Right kidney (tissue), 9 donors: ENCODE data around the gene EXTL1.
"Not testable (repeated sequence)": the region's sequence is repeated elsewhere in the genome, so short reads cannot be mapped to it uniquely, and the experiment has no call there.

Experiments
- DNase-seq: peaks from one replicate; pipeline ENCODE4 v3.0.0-alpha.2; 2016
- long read RNA-seq, 8 donors: transcript quantifications; one replicate each; lab custom pipeline, GENCODE V29; 2026

The EXTL1 gene, protein sequence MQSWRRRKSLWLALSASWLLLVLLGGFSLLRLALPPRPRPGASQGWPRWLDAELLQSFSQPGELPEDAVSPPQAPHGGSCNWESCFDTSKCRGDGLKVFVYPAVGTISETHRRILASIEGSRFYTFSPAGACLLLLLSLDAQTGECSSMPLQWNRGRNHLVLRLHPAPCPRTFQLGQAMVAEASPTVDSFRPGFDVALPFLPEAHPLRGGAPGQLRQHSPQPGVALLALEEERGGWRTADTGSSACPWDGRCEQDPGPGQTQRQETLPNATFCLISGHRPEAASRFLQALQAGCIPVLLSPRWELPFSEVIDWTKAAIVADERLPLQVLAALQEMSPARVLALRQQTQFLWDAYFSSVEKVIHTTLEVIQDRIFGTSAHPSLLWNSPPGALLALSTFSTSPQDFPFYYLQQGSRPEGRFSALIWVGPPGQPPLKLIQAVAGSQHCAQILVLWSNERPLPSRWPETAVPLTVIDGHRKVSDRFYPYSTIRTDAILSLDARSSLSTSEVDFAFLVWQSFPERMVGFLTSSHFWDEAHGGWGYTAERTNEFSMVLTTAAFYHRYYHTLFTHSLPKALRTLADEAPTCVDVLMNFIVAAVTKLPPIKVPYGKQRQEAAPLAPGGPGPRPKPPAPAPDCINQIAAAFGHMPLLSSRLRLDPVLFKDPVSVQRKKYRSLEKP
- long read RNA-seq, donor 1: 0 reads
- long read RNA-seq, donor 2: 0 reads
- long read RNA-seq, donor 3: 0 reads
- long read RNA-seq, donor 4: 0 reads
- long read RNA-seq, donor 5: 0 reads
- long read RNA-seq, donor 6: 0 reads
- long read RNA-seq, donor 7: 0 reads
- long read RNA-seq, donor 8: 0 reads

DNA sequence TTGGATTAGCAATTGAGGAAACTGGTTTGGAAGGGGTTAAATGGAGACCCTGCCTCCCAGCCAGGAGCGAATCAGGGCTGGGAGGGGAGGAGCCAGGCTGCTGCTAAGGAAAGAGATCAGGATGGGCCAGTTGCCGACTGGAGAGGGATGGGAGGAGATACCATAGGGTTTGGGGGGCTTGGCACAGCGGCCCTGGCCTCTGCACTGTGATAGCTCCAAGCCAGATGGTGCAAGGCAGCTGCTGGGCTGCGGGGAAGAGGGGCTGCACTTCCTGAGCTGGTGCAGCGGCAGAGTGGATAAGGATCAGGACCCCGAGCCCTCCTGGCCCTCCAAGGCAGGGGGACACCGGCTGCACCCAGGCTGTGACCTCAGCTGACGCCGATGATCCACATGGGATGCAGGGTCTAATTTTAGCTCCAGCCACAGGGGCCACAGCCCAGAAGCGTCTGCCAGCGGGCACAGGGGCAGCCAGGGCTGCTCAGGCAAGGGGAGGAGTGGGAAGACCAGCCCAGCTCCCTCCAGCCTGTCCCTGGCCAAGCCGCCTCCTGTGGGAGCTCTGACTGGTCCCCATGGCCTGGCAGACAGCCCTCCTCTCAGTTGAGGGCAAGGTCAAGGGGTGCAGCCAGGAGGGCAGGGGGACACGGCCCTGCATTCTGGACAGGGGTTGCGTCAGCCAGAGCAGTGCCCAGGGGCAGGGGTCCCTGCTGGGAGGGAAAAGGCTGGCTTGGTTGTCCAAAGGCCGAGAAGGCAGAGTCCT is at the start of gene EXTL1:
Gene EXTL1 (plus strand): TSS at position 129 of the 757 bp plus-strand sequence. CDS start 872 bp downstream, outside the sequence.
- peak; percentile 43 for DNase-seq

DNA sequence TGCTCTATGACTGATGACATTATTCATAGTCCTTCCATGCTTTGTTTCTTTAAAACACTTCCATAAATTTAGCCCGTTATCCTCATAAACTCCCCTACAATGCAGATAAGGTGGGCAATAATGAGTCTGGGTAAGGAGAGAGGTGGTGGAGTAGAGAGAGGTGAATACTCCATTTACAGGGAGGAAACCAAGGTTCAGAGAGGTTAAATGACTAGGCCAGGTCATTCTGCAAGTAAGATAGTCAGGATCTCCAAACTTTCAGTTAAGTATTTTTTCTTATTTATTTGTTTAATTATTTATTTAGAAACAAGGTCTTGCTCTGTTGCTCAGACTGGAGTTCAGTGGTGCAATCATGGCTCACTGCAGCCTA is 49.8 kb upstream of the EXTL1 start:
- DNase-seq: no peak

GRCh38 chr1:25973610-25974321 is 47.8 kb upstream of the EXTL1 start:
- no peak for DNase-seq

DNA sequence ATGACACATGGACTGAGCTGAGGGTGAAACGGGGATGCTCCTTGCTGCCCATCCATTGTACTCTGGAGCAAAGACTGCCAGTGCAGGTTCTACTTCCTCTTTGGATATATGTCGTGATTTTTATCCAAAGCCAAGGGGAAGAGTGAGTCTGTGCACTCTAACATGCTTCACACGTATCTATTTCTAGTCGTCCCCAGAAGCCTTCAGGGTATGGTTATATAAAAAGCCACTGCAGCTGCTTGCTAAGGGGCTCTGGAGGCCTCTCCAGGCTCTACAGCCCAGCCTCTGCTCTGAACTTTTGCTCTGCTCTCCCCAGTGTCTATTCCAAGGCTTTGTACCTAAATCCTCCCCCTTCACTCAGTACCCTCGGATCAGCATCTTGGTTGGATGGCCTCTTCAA is 43.8 kb upstream of the EXTL1 start:
- no peak for DNase-seq

GRCh38 chr1:25978403-25978802 is 43.2 kb upstream of the EXTL1 start:
- DNase-seq: no peak

- no peak for DNase-seq
Measured at GRCh38 chr1:25979210-25979609, 42.4 kb upstream of the EXTL1 start.

- no peak for DNase-seq
Measured at GRCh38 chr1:25985171-25985570, 36.4 kb upstream of the EXTL1 start.

DNA sequence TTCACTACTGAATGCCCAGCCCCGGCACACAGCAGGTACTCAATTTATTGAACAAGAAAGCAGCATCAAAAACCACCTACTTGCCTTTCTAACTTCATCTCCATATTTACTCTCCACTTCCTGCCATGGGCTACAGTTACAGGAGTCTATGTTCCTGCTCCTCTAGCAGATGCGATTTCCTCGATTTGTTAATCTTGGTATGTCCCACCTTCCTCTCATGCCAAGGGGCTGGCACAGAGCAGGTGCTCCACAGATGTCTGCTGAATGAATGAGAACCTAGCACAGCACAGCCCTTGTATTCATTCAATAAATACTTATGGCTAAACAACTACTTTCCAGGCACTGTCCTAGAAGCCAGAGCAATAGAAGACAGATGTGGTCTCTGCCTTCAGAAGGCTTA is 35.9 kb upstream of the EXTL1 start:
- no peak for DNase-seq

- not testable (repeated sequence) for DNase-seq
Measured at GRCh38 chr1:25986773-25987172, 34.8 kb upstream of the EXTL1 start.

- no peak for DNase-seq
Measured at GRCh38 chr1:25987951-25988350, 33.6 kb upstream of the EXTL1 start.

DNA sequence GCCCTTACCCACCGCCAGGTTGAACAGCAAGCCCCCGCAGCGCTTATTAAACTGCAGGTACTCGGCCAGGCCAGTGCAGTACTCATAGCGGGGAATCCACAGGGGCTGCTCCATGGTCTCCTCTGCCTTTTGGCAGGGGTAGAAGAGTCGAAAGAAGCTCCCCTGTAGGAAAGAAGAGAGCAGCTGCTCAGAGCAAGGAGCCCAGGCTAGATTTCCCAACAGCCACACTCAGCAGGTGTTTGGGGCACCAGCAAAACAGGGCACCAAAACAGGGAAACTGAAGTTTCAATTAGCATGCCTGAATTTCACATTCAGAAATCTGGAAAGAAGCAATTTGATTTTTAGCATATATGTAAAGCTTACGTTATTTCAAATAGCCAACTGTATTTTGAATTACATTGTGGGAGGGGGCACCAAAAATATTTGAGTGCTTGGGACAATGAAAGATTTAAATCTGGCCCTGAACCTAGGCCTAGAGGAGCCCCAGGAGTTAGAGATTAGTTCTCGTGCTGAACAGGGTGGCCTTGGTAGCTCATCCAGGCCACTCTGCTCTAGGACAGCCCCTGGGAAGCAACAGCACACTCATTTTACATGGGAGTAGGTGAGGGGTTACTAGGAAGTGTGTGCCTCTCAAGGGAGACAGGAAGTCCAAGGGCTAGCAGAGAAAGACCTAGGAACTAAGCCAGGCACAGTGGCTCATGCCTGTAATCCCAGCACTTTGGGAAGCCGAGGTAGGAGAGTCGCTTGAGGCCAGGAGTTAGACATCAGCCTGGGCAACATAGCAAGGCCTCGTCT is 31.9 kb upstream of the EXTL1 start:
- DNase-seq: no peak

DNA sequence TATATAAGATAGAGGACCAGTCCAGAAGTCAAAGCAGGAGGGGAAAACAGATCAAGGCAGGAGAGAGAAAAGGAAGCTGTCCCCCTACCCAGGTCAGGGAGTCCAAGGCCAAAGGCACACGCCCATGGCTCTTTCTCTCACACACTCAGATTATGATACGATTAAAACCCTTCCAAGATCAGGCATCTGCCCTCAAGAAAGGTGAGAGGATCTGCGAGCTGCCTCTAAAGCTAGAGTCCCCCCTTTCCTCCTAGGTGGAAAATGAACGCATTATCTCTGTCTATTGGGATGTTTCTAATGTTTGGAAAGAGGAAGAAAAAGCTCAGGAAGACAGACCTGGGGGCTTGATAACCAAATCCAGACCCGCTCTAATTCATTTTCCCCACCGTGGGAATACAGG is 31.3 kb upstream of the EXTL1 start:
- DNase-seq: no peak

DNA sequence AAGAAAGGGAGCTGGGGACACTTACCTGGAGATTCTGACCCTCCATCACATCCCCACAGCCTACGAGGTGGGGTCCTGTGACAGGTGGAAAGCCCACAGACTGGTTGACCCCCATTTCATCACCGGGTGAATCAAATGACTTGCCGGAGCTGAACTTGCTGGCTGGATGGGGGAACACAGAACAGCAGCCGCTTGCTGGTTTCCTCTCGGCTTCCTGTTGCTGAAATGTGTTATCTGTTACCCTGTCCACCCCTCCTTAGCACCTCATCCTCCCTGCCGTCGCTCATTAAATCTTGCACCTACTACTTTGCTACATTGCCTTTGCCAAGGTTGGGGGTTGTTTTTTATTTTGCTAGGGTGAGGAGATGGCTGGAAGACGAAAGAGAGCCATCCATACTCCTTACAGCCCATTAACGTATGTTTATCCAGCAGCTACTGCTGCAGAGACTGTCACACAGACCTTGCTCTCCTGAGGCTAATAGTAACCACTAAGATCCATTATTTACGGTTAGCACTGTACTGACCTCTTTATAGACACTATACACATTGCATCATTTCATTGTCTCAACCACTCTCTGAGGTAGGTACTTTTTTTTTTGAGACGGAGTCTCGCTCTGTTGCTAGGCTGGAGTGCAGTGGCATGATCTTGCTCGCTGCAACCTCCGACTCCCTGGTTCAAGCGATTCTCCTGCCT is 30.7 kb upstream of the EXTL1 start:
- DNase-seq: no peak

GRCh38 chr1:25991937-25992688 is 29.5 kb upstream of the EXTL1 start:
- no peak for DNase-seq

- no peak for DNase-seq
Measured at GRCh38 chr1:25992689-25993171, 28.8 kb upstream of the EXTL1 start.

DNA sequence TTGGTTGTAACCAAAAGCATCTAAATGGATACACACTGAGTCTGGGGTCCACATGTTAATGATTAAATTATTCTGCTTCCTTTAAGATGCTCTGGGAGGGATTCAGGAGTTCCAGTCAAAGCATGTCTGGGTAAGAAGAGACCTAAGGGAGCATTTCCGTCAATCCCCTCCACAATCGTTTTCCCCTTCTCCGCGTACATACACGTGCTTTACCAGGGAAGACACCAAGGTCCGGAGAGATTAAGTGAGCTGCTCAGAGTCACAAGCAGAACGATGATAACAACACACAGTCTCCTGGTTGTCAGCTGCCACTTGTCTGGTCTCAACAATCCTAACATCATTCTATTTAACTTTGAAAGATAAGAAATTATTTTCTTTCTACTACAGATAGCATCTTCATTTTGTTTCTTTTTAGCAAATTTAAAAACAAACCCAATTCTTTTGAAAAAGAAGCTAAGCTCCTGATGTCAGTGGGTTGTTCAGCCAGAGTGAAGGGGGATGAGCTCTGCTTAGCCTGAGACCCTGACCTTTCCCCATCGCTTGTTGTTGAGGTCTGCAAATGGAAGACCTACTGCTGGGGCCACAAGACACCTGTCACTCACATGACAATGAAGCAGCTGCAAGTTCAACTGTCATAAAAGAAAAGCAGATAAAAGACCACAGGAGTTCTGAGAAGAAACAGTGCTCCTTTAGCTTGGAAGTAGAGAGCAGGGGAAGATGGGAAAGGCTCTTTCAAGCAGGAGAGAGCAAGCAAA is 28.2 kb upstream of the EXTL1 start:
- DNase-seq: no peak

DNA sequence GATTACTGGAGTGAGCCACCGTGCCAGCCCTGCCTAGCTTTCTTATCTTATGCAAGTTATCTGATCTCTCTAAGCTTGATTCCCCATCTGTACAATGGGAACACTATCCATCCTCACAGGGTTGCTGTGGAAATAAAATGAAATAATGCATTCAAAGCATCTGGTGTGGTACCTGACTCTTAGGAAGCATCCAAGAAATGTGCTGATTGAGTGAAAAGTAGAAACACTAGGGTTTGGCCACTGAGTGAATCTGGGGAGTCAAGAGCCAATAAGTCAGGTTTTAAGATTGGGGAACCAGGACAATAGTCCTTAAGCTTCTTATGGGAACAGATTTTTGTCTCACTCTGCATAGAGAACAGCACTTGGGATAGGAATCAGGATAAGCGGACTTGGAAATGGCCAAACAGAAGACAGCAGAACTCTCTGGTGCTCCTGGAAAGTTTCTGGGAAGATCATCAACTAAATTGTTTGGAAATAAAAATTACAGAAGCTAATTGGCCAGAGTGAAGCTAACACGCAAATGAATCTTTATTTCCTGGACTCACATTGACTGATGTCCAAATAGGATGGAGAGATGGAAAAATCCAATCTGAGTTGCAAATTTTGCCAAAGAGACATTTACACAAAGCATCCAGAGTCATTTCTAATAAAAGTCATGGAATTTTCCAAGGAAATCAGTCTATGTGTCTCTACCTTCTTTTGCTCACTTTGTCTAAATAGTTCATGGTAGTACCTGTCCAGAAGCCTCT is 27.0 kb upstream of the EXTL1 start:
- DNase-seq: no peak
